ENCODE results near the gene VPS26A. TPM values are rescaled to one million over a fixed set of nuclear protein-coding genes. Genes with fewer than 3 reads are reported as not detected.

The VPS26A gene
- total and polyA plus RNA-seq, 2 donors (not counting 3 experiments of a cell fraction or from before 2014, with no cell fraction given): 11.7 to 60.3 TPM

DNA sequence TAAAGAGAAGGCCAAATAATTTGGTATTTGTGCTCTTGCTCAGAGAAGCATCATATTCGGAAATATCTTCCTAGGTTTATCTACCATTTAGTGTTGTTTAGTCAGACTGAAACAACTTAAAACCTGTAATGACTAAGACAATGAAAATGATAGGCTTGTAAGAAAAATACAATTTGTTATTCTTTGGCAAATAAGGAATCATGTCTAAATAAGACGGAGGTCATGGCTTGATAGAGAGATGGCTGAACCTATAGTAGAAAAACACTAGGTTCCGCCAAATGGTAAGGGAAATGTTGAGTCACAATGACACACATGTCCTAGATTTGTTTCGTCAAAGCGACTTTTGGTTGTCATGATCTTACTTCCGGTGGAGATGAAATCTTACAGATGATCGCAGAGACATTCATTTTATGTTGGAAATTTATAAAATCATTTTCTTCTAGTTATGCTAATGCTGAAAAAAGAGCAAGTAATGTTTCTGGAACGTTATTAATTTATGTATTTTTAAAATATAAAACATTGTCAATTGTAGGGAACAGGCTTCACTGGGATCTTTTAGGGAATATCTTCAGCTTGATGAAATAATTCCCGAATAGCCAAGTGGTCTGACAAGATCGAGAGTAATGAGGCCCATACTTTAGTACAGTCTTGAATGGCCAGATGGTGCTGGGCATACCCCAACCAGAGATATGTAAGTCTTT is 35.0 kb upstream of the VPS26A start:
- intact Hi-C loops (cut with micrococcal nuclease): loop anchor here (1.0 kb wide), 1 partner anchor 28 kb away; no protein-coding TSS in a partner anchor
- no TSS peak for BruUV-seq (replicated peaks)
- Histone ChIP-seq H3K9ac (replicated peaks; ENCODE audit: extremely low read depth, insufficient read depth, low read length) (peak overlapping the region; percentile 99), H3K27me3 (ENCODE audit: control insufficient read depth in 2 of 2, insufficient read depth in 2 of 2, low read length in 2 of 2) (no peaks in the 10 kb centered on the region), H3K4me2 (ENCODE audit: insufficient read depth, low read length) (peak overlapping the region; percentile 86), H4K20me1 (replicated peaks; ENCODE audit: control insufficient read depth, extremely low read depth, insufficient read depth, low read length) (no peaks in the 10 kb centered on the region), H3K9me1 (replicated peaks; ENCODE audit: control insufficient read depth, extremely low read depth, insufficient read depth, low read length) (no peaks in the 10 kb centered on the region), H3K9me3 (replicated peaks; ENCODE audit: control insufficient read depth, insufficient read depth, low read length) (no peaks in the 10 kb centered on the region), H3K27ac (ENCODE audit: insufficient read depth, low read depth, low read length) (peak overlapping the region; percentile 96), H3K36me3 (ENCODE audit: control insufficient read depth in 2 of 2, extremely low read depth in 1 of 2, insufficient read depth in 2 of 2, low read length in 2 of 2) (no peaks in the 10 kb centered on the region), H3K4me3 (replicated peaks in 1 of 3; ENCODE audit: insufficient read depth in 1 of 3, low read depth in 1 of 3, low read length in 3 of 3) (peak overlapping the region; percentile 74 to 95 (median 88)), H3K79me2 (ENCODE audit: control insufficient read depth, insufficient read depth, low read length) (peaks cover 68% of the 10 kb centered on the region), H2AFZ (ENCODE audit: low read depth, low read length) (no peak overlapping the region), H3K4me1 (ENCODE audit: control insufficient read depth, extremely low read depth, insufficient read depth, low read length) (peaks cover 49% of the 10 kb centered on the region)
- dilution Hi-C loops (cut with MboI; ENCODE audit: extremely low pct_ligation_motif_present, low sequenced_read_pairs): no loop called here
- POLR2A ChIA-PET: no interaction called here
- TF ChIP-seq JUN (IDR thresholded peaks at IDR 0.05; ENCODE audit: borderline replicate concordance, insufficient read depth, insufficient read length, low read depth): peak; percentile 91
- TF ChIP-seq POLR2AphosphoS5 (IDR thresholded peaks at IDR 0.05; ENCODE audit: insufficient read depth, low read depth, low read length): peak; percentile 53
- TF ChIP-seq, protein P1, sequence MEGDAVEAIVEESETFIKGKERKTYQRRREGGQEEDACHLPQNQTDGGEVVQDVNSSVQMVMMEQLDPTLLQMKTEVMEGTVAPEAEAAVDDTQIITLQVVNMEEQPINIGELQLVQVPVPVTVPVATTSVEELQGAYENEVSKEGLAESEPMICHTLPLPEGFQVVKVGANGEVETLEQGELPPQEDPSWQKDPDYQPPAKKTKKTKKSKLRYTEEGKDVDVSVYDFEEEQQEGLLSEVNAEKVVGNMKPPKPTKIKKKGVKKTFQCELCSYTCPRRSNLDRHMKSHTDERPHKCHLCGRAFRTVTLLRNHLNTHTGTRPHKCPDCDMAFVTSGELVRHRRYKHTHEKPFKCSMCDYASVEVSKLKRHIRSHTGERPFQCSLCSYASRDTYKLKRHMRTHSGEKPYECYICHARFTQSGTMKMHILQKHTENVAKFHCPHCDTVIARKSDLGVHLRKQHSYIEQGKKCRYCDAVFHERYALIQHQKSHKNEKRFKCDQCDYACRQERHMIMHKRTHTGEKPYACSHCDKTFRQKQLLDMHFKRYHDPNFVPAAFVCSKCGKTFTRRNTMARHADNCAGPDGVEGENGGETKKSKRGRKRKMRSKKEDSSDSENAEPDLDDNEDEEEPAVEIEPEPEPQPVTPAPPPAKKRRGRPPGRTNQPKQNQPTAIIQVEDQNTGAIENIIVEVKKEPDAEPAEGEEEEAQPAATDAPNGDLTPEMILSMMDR (IDR thresholded peaks at IDR 0.05; ENCODE audit: extremely low read depth in 1 of 2, insufficient read depth in 1 of 2, low read depth in 1 of 2, low read length in 2 of 2): no peak
- TF ChIP-seq GATA2 (IDR thresholded peaks at IDR 0.05; ENCODE audit: insufficient read depth, insufficient read length, low read depth, low read length): peak; percentile 81
- TF ChIP-seq POLR2A (IDR thresholded peaks at IDR 0.05; ENCODE audit: low read depth, low read length): peak; percentile 64
- peak; percentile 81 for TF ChIP-seq FOS (IDR thresholded peaks at IDR 0.05; ENCODE audit: borderline replicate concordance, insufficient read depth, low read length)
- TF ChIP-seq MAX (IDR thresholded peaks at IDR 0.05; ENCODE audit: insufficient read depth, insufficient read length): no peak
- no peak for TF ChIP-seq MYC (IDR thresholded peaks at IDR 0.05; ENCODE audit: low read depth, low read length)
- no peak for TF ChIP-seq EZH2 (IDR thresholded peaks at IDR 0.05; ENCODE audit: borderline replicate concordance, low read depth, low read length, severe bottlenecking)
- peak; percentile 87 for FAIRE-seq
- CTCF ChIA-PET: interaction anchor here (1.9 to 11.1 kb wide), 2 partner anchors 24 to 82 kb away, joined by 8 to 298 read pairs; no protein-coding TSS in a partner anchor
- peak; percentile 79 for DNase-seq (ENCODE audit: low read depth, low spot score)
